NCI-H2081 treated with DMSO at 0.1 percent for 48 hours (cell line): ENCODE data around the gene TEX19.
"Not testable (repeated sequence)": the region's sequence is repeated elsewhere in the genome, so short reads cannot be mapped to it uniquely, and the experiment has no call there.

Source experiments
- DNase-seq: peaks from one replicate; lab custom pipeline; 2025; lab: John Stamatoyannopoulos, UW

TEX19 gene

DNA sequence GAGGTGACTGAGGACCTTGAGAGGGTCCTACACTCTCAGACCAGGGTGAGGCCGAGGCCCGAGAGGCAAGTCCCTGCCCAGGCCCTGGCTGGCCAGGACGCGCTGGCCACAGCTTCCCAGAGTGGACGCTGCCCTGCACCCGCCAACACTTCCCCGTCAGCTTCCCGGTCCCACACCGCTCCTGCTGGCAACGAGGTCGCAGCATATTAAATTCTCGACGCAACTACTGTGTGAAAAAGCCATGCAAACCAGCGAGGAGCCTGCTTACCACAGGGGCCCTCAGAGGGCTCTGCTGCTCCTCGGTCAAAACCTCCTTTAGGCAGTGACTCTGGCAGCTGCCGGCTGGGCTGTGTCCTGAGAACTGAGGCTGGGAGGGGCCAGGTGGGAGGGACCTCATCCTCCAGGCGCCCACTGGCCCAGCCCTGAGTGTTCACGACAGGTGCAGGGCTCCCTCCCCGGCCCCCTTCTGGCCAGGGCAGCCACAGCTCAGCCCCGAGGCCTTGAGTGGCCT, 2.1 kb upstream of the TEX19 start:
- no peak for DNase-seq

DNA sequence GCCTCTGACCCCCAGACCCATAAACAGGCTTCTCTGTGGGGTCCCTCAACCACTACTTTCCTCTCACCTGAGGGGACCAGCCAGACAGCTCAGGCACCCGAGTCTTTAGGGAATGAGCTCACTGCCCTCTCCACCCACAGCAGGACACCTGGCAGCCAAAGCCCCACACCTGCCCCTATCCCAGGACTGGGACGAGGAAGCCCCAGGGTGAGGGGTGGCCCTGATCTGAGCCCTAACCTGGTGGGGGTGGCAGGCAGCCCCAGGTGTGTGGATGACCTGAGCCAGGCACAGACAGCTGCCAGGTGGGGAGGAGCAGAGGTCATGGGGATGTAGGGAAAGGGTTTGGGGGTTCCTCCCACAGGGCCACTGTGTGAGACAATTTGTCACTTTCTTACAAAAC, 1.7 kb upstream of the TEX19 start:
- no peak for DNase-seq

GRCh38 chr17:82359451-82360074, 516 bp downstream of the TEX19 start:
- DNase-seq: not testable (repeated sequence)

DNA sequence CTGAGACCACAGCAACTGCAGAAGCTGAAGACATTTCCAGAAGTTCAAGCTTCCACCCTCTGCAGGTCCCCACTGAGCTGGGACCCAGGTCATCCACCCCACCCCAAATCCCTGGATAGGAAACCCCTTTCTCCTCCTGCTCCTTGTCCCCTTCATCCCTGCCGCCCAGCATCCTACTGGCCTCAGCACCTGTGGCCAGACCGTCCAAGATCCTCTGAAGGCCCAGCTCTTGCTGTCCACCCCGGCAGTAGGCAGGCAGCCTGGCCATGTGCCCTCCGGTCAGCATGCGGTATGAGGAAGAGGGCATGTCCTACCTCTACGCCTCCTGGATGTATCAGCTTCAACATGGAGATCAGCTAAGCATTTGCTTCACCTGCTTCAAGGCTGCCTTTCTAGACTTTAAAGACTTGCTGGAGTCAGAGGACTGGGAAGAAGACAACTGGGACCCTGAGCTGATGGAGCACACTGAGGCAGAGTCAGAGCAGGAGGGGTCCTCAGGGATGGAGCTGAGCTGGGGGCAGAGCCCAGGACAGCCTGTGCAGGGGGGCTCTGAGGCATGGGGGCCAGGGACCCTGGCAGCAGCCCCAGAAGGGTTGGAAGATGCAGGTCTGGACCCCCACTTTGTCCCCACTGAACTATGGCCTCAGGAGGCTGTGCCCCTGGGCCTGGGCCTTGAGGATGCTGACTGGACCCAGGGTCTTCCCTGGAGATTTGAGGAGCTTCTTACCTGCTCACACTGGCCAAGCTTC, 3.0 kb downstream of the TEX19 start:
- DNase-seq: no peak

- DNase-seq: no peak
These were observed 6.7 kb downstream of the TEX19 start for GRCh38 chr17:82365606-82366295.

DNA sequence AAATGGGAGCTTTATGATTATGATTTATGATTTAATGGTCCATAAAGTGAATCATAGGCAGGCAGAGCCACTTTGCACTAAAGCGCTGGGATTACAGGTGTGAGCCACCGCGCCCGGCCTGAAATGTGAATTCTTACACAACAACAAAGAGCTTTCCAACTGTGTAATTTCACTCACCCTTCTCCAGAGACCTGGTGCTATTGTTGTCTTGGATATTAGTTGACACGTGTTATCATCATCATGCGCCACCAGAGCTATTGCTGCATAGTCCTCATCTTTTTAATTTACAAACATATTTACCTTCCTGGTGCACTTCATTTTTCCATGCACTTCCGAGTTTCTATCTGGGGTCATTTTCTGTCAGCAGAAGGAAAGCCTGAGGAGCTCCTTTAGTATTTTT, 7.7 kb downstream of the TEX19 start:
- no peak for DNase-seq

GRCh38 chr17:82367724-82368524, 8.9 kb downstream of the TEX19 start:
- DNase-seq: no peak

DNA sequence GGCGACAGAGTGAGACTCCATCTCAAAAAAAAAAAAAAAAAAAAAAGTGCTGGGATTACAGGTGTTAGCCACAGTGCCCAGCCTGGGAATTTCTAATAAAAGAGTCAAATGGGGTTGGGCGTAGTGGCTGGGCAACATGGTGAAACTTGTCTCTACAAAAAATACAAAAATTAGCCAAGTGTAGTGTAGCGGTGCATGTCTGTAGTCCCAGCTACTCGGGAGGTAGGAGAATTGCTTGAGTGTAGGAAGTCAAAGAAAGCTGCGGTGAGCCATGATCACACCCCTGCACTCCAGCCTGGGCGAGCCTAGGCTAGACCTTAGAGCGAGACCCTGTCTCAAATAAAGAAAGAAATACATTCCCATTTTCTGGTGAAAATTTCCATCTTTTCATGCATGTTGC, 10.2 kb downstream of the TEX19 start:
- no peak for DNase-seq

GRCh38 chr17:82370471-82371332, 11.7 kb downstream of the TEX19 start:
- no peak for DNase-seq

- no peak for DNase-seq
These were observed 12.5 kb downstream of the TEX19 start, which contains the start of gene UTS2R for GRCh38 chr17:82371333-82372248. Gene UTS2R (plus strand): TSS chr17:82371765. CDS start chr17:82374325, 2,560 bp downstream.

DNA sequence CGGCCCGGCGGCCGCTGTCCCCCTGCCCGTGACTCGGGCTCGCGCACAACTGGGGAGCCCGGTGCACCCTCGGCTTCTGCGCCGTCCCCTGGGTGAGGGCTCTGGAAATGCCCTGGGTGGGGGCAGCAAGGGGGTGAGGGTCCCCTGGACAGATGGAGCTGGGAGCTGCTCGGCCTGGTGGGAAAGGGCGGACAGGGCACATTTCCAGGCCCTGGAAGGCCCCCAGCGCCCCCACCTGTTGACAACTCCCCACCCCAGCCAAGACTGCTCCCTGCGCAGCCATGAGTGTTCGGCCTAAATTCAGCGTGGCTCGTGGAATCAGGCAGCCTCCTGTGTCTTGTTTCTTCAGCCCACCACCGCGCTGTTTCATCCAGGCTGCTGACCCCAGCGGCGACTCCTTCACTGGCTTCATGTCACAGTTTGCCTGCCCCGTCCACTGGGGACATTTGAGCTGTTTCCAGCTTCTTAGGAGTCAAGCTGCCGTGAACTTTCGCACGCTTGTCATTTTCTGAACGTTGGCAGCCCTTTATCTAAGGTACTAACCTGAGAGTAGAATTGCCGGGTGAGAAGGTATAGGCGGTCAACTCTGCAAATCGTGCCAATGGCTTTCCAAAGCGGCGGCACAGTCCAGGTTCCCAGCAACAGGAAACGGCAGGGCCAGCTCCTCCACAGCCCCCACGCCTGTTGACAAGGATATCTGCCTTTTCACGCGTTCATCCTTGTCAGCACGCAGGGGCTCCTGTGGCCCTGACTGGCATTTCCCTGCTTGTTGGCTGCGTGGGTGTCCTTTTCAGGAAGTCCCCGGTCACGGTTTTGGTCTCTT, 13.4 kb downstream of the TEX19 start:
- DNase-seq: no peak

GRCh38 chr17:82373072-82373452, 14.0 kb downstream of the TEX19 start:
- DNase-seq: not testable (repeated sequence)

DNA sequence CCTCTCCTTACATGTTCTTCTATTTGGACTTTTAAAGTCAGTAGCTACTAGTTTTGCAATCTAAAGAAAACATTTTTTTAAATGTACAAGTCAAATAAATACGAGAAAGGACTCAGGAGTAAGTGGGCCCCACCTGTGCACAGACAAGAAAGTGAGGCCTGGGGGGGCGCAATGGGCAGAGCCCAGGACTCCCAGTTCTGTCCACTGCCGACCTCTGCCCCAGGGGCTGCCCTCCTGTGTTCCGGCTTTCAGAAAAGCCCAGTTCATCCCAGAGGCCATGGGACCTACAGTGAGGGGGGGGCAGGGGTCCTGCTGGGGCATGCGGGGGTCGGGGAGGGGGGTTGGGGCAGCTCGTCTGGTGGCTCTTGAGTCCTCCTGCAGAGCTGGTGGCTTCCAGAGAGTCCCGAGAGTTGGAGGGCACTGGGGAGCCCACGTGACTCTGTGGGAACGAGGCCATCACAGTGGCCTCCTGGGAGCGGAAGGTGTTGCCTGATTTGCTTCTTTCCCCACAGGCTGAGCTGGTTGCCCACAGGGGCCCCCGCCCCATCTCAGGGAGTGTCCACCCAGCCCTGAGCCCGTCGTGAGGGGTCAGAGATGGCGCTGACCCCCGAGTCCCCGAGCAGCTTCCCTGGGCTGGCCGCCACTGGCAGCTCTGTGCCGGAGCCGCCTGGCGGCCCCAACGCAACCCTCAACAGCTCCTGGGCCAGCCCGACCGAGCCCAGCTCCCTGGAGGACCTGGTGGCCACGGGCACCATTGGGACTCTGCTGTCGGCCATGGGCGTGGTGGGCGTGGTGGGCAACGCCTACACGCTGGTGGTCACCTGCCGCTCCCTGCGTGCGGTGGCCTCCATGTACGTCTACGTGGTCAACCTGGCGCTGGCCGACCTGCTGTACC, 14.9 kb downstream of the TEX19 start:
- DNase-seq: no peak

DNA sequence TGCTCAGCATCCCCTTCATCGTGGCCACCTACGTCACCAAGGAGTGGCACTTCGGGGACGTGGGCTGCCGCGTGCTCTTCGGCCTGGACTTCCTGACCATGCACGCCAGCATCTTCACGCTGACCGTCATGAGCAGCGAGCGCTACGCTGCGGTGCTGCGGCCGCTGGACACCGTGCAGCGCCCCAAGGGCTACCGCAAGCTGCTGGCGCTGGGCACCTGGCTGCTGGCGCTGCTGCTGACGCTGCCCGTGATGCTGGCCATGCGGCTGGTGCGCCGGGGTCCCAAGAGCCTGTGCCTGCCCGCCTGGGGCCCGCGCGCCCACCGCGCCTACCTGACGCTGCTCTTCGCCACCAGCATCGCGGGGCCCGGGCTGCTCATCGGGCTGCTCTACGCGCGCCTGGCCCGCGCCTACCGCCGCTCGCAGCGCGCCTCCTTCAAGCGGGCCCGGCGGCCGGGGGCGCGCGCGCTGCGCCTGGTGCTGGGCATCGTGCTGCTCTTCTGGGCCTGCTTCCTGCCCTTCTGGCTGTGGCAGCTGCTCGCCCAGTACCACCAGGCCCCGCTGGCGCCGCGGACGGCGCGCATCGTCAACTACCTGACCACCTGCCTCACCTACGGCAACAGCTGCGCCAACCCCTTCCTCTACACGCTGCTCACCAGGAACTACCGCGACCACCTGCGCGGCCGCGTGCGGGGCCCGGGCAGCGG, 15.7 kb downstream of the TEX19 start:
- DNase-seq: no peak

- no peak for DNase-seq
These were observed 16.5 kb downstream of the TEX19 start for GRCh38 chr17:82375359-82376041.

GRCh38 chr17:82376042-82376730, 17.1 kb downstream of the TEX19 start:
- DNase-seq: no peak
